Measurements from ENCODE around the gene CADM1. TPM values are rescaled to one million over a fixed set of nuclear protein-coding genes. Genes with fewer than 3 reads are reported as not detected.

Gene CADM1
- polyA plus RNA-seq, 1 donor (not counting 4 experiments of a cell fraction or from before 2014, with no cell fraction given) = 9.5 TPM

DNA sequence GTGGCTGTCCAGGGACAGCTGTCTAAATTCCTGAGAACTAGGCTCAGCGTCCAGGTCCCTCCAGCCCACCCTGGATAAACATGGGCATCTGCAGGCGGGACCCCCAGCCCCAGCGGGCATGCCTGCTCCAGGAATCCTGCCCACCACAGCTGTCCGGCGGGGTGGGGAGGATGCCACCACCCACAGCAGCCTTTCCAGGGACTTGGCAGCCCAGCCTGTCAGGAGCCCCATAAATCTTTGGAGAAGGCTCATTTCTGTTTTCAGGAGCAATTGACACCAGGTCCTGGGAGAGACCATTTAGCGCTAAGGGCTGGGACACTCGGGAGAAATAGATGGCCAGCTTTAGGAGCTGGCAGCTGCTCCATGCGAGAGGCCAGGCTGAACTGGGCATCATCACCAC, 358.9 kb downstream of the CADM1 start:
- Histone ChIP-seq H3K9me1 (ENCODE audit: control insufficient read depth, extremely low read depth, insufficient read depth, low read length) (no peaks in the 10 kb centered on the region), H3K4me3 (ENCODE audit: control insufficient read depth in 2 of 3, extremely low read depth in 1 of 3, insufficient read depth in 2 of 3, low read depth in 1 of 3, low read length in 3 of 3) (no peak overlapping the region), H3K4me2 (ENCODE audit: control insufficient read depth, extremely low read depth, insufficient read depth, low read depth, low read length) (no peak overlapping the region), H3K36me3 (ENCODE audit: control insufficient read depth in 2 of 2, extremely low read depth in 1 of 2, insufficient read depth in 2 of 2, low read length in 2 of 2) (no peaks in the 10 kb centered on the region), H3K79me2 (ENCODE audit: control insufficient read depth, insufficient read depth, low read length) (no peaks in the 10 kb centered on the region), H3K27ac (ENCODE audit: control insufficient read depth, insufficient read depth, low read length) (no peak overlapping the region), H4K20me1 (ENCODE audit: control insufficient read depth, extremely low read depth, insufficient read depth, low read length) (no peaks in the 10 kb centered on the region), H3K9ac (ENCODE audit: control insufficient read depth, extremely low read depth, insufficient read depth, low read length) (no peak overlapping the region), H3K27me3 (ENCODE audit: control insufficient read depth, extremely low read depth, insufficient read depth, low read length) (no peaks in the 10 kb centered on the region), H3K4me1 (ENCODE audit: control insufficient read depth, extremely low read depth, insufficient read depth, low read length) (no peaks in the 10 kb centered on the region), H2AFZ (ENCODE audit: control insufficient read depth, low read length) (no peak overlapping the region), H3K9me3 (ENCODE audit: control insufficient read depth, low read depth, low read length) (no peaks in the 10 kb centered on the region)
- DNase-seq (ENCODE audit: low read depth, low spot score) = no peak
- dilution Hi-C loops (cut with MboI; ENCODE audit: extremely low pct_ligation_motif_present, low sequenced_read_pairs) = no loop called here
- TF ChIP-seq, protein P1, sequence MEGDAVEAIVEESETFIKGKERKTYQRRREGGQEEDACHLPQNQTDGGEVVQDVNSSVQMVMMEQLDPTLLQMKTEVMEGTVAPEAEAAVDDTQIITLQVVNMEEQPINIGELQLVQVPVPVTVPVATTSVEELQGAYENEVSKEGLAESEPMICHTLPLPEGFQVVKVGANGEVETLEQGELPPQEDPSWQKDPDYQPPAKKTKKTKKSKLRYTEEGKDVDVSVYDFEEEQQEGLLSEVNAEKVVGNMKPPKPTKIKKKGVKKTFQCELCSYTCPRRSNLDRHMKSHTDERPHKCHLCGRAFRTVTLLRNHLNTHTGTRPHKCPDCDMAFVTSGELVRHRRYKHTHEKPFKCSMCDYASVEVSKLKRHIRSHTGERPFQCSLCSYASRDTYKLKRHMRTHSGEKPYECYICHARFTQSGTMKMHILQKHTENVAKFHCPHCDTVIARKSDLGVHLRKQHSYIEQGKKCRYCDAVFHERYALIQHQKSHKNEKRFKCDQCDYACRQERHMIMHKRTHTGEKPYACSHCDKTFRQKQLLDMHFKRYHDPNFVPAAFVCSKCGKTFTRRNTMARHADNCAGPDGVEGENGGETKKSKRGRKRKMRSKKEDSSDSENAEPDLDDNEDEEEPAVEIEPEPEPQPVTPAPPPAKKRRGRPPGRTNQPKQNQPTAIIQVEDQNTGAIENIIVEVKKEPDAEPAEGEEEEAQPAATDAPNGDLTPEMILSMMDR (optimal IDR thresholded peaks at IDR 0.05 in 1 of 3, IDR thresholded peaks at IDR 0.05 in 1 of 3, conservative IDR thresholded peaks at IDR 0.05 in 1 of 3; ENCODE audit: extremely low read depth in 1 of 3, insufficient read depth in 2 of 3, low read length in 3 of 3) = no peak
- no peak for TF ChIP-seq EZH2 (IDR thresholded peaks at IDR 0.05; ENCODE audit: low read length)
- FAIRE-seq = no peak

DNA sequence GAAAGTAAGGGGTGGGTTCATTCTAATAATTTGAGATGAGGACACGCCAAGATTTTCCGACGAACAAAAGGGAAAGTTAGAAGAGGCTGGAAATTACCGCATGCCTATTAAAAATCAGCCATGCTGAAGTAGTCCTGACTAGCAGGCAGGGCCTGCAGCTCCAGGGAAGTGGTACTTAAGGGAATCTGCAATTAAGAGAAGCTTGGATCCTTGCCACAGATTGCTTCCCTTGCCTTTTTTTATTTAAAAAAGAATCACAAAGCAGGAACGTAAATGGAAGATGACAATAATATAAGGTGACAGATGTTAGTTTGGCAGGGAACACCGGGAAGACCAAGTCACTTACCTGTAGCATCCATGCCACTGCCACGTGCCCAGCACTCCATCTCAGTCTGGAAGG, 359.3 kb downstream of the CADM1 start:
- no peaks in the 10 kb centered on the region for H3K9me3 ChIP-seq (ENCODE audit: control insufficient read depth, low read depth, low read length)
- no peaks in the 10 kb centered on the region for H3K79me2 ChIP-seq (ENCODE audit: control insufficient read depth, insufficient read depth, low read length)
- no peak overlapping the region for H3K4me3 ChIP-seq (ENCODE audit: control insufficient read depth in 2 of 3, extremely low read depth in 1 of 3, insufficient read depth in 2 of 3, low read depth in 1 of 3, low read length in 3 of 3)
- H3K36me3 ChIP-seq (ENCODE audit: control insufficient read depth in 2 of 2, extremely low read depth in 1 of 2, insufficient read depth in 2 of 2, low read length in 2 of 2) = no peaks in the 10 kb centered on the region
- no peak overlapping the region for H3K4me2 ChIP-seq (ENCODE audit: control insufficient read depth, extremely low read depth, insufficient read depth, low read depth, low read length)
- DNase-seq (ENCODE audit: low read depth, low spot score) = no peak
- no peaks in the 10 kb centered on the region for H3K27me3 ChIP-seq (ENCODE audit: control insufficient read depth, extremely low read depth, insufficient read depth, low read length)
- H2AFZ ChIP-seq (ENCODE audit: control insufficient read depth, low read length) = no peak overlapping the region
- no peak for FAIRE-seq
- no peak overlapping the region for H3K27ac ChIP-seq (ENCODE audit: control insufficient read depth, insufficient read depth, low read length)
- no peaks in the 10 kb centered on the region for H3K4me1 ChIP-seq (ENCODE audit: control insufficient read depth, extremely low read depth, insufficient read depth, low read length)
- dilution Hi-C loops (cut with MboI; ENCODE audit: extremely low pct_ligation_motif_present, low sequenced_read_pairs) = no loop called here
- TF ChIP-seq, protein P1 (optimal IDR thresholded peaks at IDR 0.05 in 1 of 3, IDR thresholded peaks at IDR 0.05 in 1 of 3, conservative IDR thresholded peaks at IDR 0.05 in 1 of 3; ENCODE audit: extremely low read depth in 1 of 3, insufficient read depth in 2 of 3, low read length in 3 of 3) = no peak
- no peak for TF ChIP-seq EZH2 (IDR thresholded peaks at IDR 0.05; ENCODE audit: low read length)
- H4K20me1 ChIP-seq (ENCODE audit: control insufficient read depth, extremely low read depth, insufficient read depth, low read length) = no peaks in the 10 kb centered on the region
- no peak overlapping the region for H3K9ac ChIP-seq (ENCODE audit: control insufficient read depth, extremely low read depth, insufficient read depth, low read length)
- H3K9me1 ChIP-seq (ENCODE audit: control insufficient read depth, extremely low read depth, insufficient read depth, low read length) = no peaks in the 10 kb centered on the region

Data from keratinocyte (primary cell).